Epithelial cell of esophagus (primary cell): ENCODE results near the gene BNIP5.
A peak's percentile ranks its signal among the peaks of the same experiment; 100 is the strongest.

Experiments used
- DNase-seq: peaks from one replicate; pipeline ENCODE4 v3.0.0; 2010; ENCODE audit warnings: low read depth
- H3K4me3 ChIP-seq: 2 replicates; pipeline ENCODE4 v1.5.1; 2011; ENCODE audit warnings: mild to moderate bottlenecking, low read length, control low read depth
- CTCF ChIP-seq: IDR thresholded peaks from 2 replicates; pipeline ENCODE4 v1.5.1; 2011; ENCODE audit warnings: low read depth, mild to moderate bottlenecking, low read length, control low read depth, inconsistent platforms; ENCODE audit not compliant: insufficient read depth; ENCODE audit errors: missing control alignments

Gene BNIP5

GRCh38 chr6:36286858-36287257 lies 49.8 kb downstream of the BNIP5 start:
- no peak for DNase-seq
- TF ChIP-seq CTCF, result no peak

DNA sequence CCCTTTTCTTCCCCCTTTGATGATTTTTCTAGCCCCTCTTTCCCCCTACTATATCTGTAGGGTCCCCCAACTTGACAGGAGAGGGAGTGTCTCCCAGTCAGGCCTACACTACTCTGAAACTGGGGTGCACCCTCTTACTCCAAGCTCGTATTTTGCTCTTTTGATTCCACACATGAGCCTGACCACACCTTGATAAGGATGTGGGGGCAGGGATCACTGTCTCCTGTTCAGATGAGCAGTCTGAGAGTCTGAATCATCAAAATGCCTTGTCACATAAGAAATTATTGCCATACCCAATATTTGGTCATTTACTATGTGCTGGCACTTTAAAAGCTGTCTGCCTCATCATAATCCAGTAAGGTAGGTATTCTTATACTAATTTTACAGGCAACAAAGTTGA lies 50.9 kb downstream of the BNIP5 start:
- no peak for TF ChIP-seq CTCF
- DNase-seq, result peak; percentile 17
- no peak overlapping the region for H3K4me3 ChIP-seq

More at GRCh38 chr6:36286858-36287257, 49.8 kb downstream of the BNIP5 start:
- H3K4me3 ChIP-seq, result no peak overlapping the region

DNA sequence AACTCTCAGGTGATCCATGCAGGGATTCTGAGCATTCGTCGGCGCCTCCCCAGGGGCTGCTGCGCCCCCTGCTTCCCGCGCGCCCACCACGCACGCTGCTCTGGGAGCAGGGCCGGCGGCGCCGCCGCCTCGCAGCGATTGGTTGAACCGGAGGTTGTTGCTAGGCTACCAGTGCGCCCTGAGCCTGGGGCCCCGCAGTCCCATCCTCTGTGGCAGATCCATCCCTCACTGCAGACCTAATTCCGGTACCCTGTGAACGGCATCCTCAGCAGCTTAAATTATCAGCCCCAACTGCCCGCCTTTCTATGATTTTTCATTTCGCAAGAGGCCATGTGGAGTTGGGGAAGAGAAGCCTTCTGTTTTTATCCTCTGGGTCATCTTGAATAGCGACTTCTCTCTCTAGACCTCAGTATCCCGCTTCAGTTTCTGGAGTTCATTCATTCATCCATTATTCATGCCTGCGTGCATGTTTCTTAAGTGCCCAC lies 51.5 kb downstream of the BNIP5 start:
- no peak for DNase-seq
- H3K4me3 ChIP-seq, result no peak overlapping the region
- TF ChIP-seq CTCF, result no peak

DNA sequence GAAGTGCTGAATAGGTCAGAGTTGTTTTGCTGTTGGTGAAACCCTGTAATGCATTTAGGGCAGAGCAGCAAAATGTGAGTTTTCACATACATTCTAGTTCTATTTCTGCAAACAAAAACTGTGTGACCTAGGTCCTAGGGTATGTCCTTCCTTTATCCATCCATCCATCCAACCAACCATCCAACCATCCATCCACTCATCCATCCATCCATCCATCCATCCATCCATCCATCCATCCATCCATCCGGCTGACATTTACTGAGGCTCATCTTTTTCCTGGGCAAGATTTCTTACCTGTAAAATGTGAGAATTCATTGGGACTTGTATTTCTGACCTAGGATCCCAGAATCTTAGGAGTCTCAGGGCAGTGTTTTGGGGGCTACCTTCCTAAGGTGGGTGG lies 52.3 kb downstream of the BNIP5 start:
- no peak for TF ChIP-seq CTCF
- no peak for DNase-seq
- H3K4me3 ChIP-seq, result no peak overlapping the region

GRCh38 chr6:36283608-36284007 lies 53.1 kb downstream of the BNIP5 start:
- TF ChIP-seq CTCF, result no peak
- no peak overlapping the region for H3K4me3 ChIP-seq
- no peak for DNase-seq

DNA sequence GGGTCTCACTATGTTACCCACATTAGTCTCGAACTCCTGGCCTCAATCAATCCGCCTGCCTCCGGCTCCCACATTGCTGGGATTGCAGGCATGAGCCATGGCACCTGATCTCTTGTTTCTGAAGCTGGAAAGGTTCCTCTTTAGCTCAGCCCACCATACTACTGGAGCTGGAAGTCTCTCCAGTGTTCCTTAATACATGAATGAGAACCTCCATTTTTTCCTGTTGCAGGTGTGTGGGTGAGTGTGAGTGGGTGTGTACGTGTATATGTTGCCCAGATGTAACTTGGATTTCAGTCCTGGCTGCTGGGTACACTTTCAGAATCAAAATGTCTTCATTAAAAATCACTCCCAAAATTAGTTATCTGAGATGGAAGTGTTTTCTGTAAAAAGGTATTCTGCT lies 55.7 kb downstream of the BNIP5 start:
- TF ChIP-seq CTCF, result no peak
- no peak overlapping the region for H3K4me3 ChIP-seq
- no peak for DNase-seq

- TF ChIP-seq CTCF, result no peak
- no peak for DNase-seq
- no peak overlapping the region for H3K4me3 ChIP-seq
Observed at GRCh38 chr6:36280467-36280866, 56.2 kb downstream of the BNIP5 start.
